Heart right ventricle (tissue), 16 donors: ENCODE results near the gene AFMID. TPM values are rescaled to one million over a fixed set of nuclear protein-coding genes. Genes with fewer than 3 reads are reported as not detected.

Experiments used
- ATAC-seq, 8 donors: fragments of 200-7000 bp; cut with Tn5 transposase; one replicate each; pipeline ENCODE4 v1.9.1; 2020; ENCODE audit warnings: mild to moderate bottlenecking in 8 of 8, moderate library complexity in 8 of 8, moderate number of reproducible peaks in 1 of 8
- DNase-seq, 2 donors: peaks; one replicate each; pipeline ENCODE4 v3.0.0-alpha.2; 2020
- H3K27ac ChIP-seq, 10 donors: fragments of 200-600 bp; sonication (generic) in 2 of 10; one replicate each; pipeline versions ENCODE4 v1.5.0 to v1.8.0; 2020 to 2022; ENCODE audit warnings: mild to moderate bottlenecking in 3 of 10
- H3K27me3 ChIP-seq, 7 donors: fragments of 200-600 bp; one replicate each; pipeline ENCODE4 v1.8.0; 2021 to 2022; ENCODE audit warnings: mild to moderate bottlenecking in 2 of 7
- H3K36me3 ChIP-seq, 9 donors: fragments of 200-600 bp; sonication (generic) in 1 of 9; one replicate each; pipeline versions ENCODE4 v1.5.0 to v1.8.0; 2020 to 2022; ENCODE audit warnings: mild to moderate bottlenecking in 2 of 9
- H3K4me1 ChIP-seq, 9 donors: fragments of 200-600 bp; sonication (generic) in 1 of 9; one replicate each; pipeline versions ENCODE4 v1.5.0 to v1.8.0; 2020 to 2022; ENCODE audit warnings: mild to moderate bottlenecking in 4 of 9
- H3K4me3 ChIP-seq, 10 donors: fragments of 200-600 bp; sonication (generic) in 2 of 10; one replicate each; pipeline versions ENCODE4 v1.5.0 to v1.8.0; 2020 to 2022; ENCODE audit warnings: mild to moderate bottlenecking in 7 of 10, moderate library complexity in 2 of 10
- H3K9me3 ChIP-seq, 11 donors: fragments of 200-600 bp in 10 of 11; sonication (generic) in 2 of 11; one replicate each; pipeline versions ENCODE4 v1.5.0 to v1.8.0; 2013 to 2022; ENCODE audit warnings: mild to moderate bottlenecking in 2 of 11, control low read depth in 1 of 11, moderate library complexity in 1 of 11
- WGBS, 2 donors: extraction: QIAGEN DNeasy Blood & Tissue Kit; methylation state at CpG; one replicate each; pipeline ENCODE4 v1.1.7; 2013; ENCODE audit warnings: inconsistent platforms in 1 of 2; 5-methylcytosine and 5-hydroxymethylcytosine counted together
- intact Hi-C, 10 donors: fragments of 100-400 bp; cut with DNase I; formaldehyde crosslinking; loops; one replicate each; pipeline versions ENCODE4 v1.11.1 to v1.14.2; 2022
- polyA plus RNA-seq, 2 donors: library from polyadenylated mRNA; stranded (reverse); fragments of 200-250 nt; gene quantifications; one replicate each; pipeline ENCODE4 v1.2.3, GENCODE V29; 2013
- total RNA-seq, 10 donors: library from RNA; stranded (reverse); fragmentation: NEBNext Ultra II Directional in 3 of 10; extraction: Animal tissue kit (Norgen Biotek cat#: 25700) in 3 of 10; gene quantifications; one replicate each; pipeline versions ENCODE4 v1.2.1 to v1.2.4, GENCODE V29; 2021 to 2023
- TF ChIP-seq, protein P1 (sequence below), 9 donors: fragments of 200-600 bp; sonication (generic) in 2 of 9; IDR thresholded peaks; one replicate each; pipeline versions ENCODE4 v1.5.0 to v1.8.0; 2021 to 2022; ENCODE audit warnings: antibody characterized with exemption in 9 of 9, mild to moderate bottlenecking in 5 of 9, moderate library complexity in 1 of 9
- donor health status: Arrhythmogenic right ventricular cardiomyopathy.
- donor health status: ischemic (EF 13 %, LVEDD 7.1; RV severe dilation, severe dysfunction).
- donor health status: healthy with polysubstance abuse.
- donor health status: DM: no; HTN: yes; CAD: no.
- donor health status: DM: no; HTN: no; CAD: no.
- donor health status: ischemic (EF 25% LVEDD 6.9; RV normal size, moderate dysfunction).
- donor health status: ischemic (EF 25% LVEDD 5.7; RV mildly dilated, moderate dysfunction).
- donor health status: healthy.
- donor health status: DM: yes; HTN: yes; CAD: no.
- donor health status: Ischemic cardiomyopathy.
- donor health status: ischemic (EF 35%, LVEDD 5.7; RV mildly dilated, moderate dysfunction).
- donor health status: nonischemic (EF 11% LVEDD 7.7; RV severe dilation, severe dysfunction).
- donor health status: DM: yes; HTN: yes; CAD: no.
- donor health status: PGD.
- donor health status: ischemic (EF 29% LVEDD 5.4; RV normal size, mild dysfunction).
- donor health status: nonischemic (EF 23%, LVEDD 6.1; RV moderate dilation, normal function).

Gene AFMID
- total and polyA plus RNA-seq, 12 donors: 13.0 to 42.4 (median 28.2) TPM

DNA sequence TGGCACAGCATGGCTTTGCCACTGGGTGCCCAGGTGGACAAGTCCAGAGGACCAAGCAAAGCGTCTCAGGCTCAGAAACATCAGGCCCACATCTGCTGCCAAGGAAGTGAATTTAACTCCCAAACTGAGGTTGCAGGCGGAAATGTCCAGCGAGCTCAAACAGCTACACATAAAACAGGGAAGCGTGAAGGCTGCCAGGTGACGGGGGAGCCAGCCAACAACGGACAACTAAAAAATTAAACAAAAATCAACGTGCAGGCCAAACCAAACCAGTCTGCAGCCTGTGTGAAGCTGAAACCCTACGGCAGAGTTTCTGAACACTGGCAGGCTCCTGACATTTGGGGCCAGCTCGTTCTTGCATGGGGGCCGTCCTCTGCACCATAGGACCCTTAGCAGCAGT, 2.8 kb upstream of the AFMID start:
- ATAC-seq (no peak), DNase-seq (no peak)
- Histone ChIP-seq H3K27me3 (no peaks in the 10 kb centered on the region), H3K4me3 (no peak overlapping the region), H3K36me3 (peaks cover 0 to 16% (median 0%) of the 10 kb centered on the region in 9 donors), H3K27ac (no peak overlapping the region), H3K4me1 (peaks cover 3 to 47% (median 23%) of the 10 kb centered on the region in 9 donors), H3K9me3 (no peaks in the 10 kb centered on the region)
- TF ChIP-seq, protein P1, sequence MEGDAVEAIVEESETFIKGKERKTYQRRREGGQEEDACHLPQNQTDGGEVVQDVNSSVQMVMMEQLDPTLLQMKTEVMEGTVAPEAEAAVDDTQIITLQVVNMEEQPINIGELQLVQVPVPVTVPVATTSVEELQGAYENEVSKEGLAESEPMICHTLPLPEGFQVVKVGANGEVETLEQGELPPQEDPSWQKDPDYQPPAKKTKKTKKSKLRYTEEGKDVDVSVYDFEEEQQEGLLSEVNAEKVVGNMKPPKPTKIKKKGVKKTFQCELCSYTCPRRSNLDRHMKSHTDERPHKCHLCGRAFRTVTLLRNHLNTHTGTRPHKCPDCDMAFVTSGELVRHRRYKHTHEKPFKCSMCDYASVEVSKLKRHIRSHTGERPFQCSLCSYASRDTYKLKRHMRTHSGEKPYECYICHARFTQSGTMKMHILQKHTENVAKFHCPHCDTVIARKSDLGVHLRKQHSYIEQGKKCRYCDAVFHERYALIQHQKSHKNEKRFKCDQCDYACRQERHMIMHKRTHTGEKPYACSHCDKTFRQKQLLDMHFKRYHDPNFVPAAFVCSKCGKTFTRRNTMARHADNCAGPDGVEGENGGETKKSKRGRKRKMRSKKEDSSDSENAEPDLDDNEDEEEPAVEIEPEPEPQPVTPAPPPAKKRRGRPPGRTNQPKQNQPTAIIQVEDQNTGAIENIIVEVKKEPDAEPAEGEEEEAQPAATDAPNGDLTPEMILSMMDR (IDR thresholded peaks at IDR 0.05): no peak
- WGBS, 2 donors: 82 to 86% methylated on average over 10 of the region's 10 CpGs
- intact Hi-C loops: no loop called here

DNA sequence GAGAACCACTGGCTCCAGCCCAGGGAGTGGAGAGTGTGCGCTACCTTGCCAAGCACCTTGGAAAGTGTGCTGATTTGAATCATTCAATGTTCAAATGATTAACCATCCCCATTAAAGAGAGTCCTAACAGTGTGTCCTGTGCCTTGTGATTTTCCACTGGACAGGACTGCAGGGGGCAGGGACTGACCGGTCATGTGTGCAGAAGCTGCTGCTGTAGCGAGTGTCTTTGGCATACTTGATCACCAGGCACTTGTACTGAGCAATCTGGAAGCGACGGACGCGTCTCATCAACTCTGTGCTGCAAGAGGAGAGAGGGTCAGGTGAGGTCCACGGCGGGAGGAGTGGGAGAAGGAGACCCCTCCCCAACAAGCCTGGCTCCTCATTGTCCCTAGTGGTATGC, 2.3 kb upstream of the AFMID start:
- Histone ChIP-seq H3K4me3 (no peak overlapping the region), H3K4me1 (peaks cover 3 to 43% (median 23%) of the 10 kb centered on the region in 9 donors), H3K9me3 (no peaks in the 10 kb centered on the region), H3K27me3 (no peaks in the 10 kb centered on the region), H3K27ac (no peak overlapping the region), H3K36me3 (peaks cover 0 to 11% (median 0%) of the 10 kb centered on the region in 9 donors)
- TF ChIP-seq, protein P1 (IDR thresholded peaks at IDR 0.05): no peak
- whole genome bisulfite sequencing, 2 donors: 71 to 80% methylated on average over 9 of the region's 9 CpGs
- DNase-seq (no peak), ATAC-seq (no peak)
- intact Hi-C loops: loop anchor here in 2 of 10 donors (5.0 kb wide), 1 partner anchor 67 kb away; no protein-coding TSS in a partner anchor

DNA sequence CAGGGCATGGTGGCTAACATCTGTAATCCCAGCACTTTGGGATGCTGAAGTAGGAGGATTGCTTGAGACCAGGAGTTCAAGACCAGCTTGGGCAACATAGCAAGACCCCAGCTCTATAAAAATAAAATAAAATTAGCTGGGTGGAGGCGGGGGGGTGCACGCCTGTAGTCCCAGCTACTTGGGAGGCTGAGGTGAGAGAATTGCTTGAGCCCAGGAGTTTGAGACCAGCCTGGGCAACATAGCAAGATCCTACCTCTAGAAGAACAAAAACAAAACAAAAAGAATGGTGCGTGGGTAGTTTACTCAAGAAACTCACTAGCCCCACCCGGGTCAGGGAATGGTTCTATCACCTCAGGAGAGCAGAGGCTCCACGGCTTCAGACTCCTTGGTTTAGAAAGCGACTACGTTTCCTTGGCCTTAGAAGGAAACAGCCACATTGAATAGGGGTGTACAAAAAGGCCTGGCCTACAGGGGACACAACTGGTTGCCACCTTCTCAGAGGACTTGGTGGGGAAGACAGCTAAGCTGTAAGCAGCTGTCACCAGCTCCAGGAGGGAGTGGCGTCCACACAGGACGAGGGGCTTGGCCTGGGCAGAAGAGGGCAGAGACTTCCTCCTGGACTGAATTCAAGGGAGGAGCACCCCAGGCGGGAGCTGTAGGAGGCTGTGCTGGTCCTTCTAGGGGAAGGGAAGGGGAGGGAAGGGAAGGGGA, 1.0 kb upstream of the AFMID start:
- Histone ChIP-seq H3K4me1 (peaks cover 3 to 36% (median 19%) of the 10 kb centered on the region in 9 donors), H3K9me3 (no peaks in the 10 kb centered on the region), H3K27me3 (no peaks in the 10 kb centered on the region), H3K4me3 (peak overlapping the region in 4 of 10 donors; percentile 47 to 62 (median 53)), H3K27ac (peak overlapping the region in 1 of 10 donors; percentile 33), H3K36me3 (peaks cover 0 to 13% (median 0%) of the 10 kb centered on the region in 9 donors)
- intact Hi-C loops: loop anchor here in 2 of 10 donors (5.0 kb wide), 1 partner anchor 66 kb away; no protein-coding TSS in a partner anchor
- 53 to 56% methylated on average over 9 to 10 of the region's 10 CpGs for WGBS, 2 donors
- DNase-seq (peak in 1 of 2 donors; percentile 47), ATAC-seq (peak; percentile 13 to 47 (median 34))
- TF ChIP-seq, protein P1 (IDR thresholded peaks at IDR 0.05): no peak

DNA sequence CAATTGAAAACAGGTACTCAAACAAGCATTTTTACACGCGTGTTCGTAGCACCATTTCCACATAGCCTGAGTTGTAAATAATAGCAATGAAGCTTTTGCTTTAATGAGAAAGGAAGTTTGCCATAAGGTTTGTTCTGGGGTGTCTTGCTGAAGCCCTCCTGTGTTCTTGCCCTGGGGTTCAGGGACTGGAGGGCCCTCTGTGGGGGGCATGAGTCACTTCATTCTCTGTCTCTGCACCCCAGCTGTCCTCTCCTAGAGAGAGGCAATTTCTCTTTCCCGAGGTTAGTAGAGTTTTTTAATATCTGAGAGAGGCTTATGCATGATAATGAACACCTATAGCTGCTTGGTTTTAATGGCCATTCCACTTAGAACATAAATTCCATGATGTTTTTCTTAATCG, 9.6 kb downstream of the AFMID start:
- TF ChIP-seq, protein P1 (IDR thresholded peaks at IDR 0.05): no peak
- peaks cover 0 to 68% (median 6%) of the 10 kb centered on the region in 9 donors for H3K36me3 ChIP-seq
- peak overlapping the region in 2 of 10 donors; percentile 10 to 20 for H3K27ac ChIP-seq
- no peaks in the 10 kb centered on the region for H3K27me3 ChIP-seq
- ATAC-seq: no peak
- DNase-seq: no peak
- intact Hi-C loops: no loop called here
- no peaks in the 10 kb centered on the region for H3K9me3 ChIP-seq
- peaks cover 0 to 7% (median 0%) of the 10 kb centered on the region in 9 donors for H3K4me1 ChIP-seq
- no peak overlapping the region for H3K4me3 ChIP-seq
- 91 to 93% methylated on average over 5 of the region's 5 CpGs for WGBS, 2 donors
